Panc1 (cell line): ENCODE results near the gene CCDC157. TPM values are rescaled to one million over a fixed set of nuclear protein-coding genes. Genes with fewer than 3 reads are reported as not detected.

ENCODE experiments used
- ATAC-seq: fragments of 200-7000 bp; cut with Tn5 transposase; 2 replicates; pipeline ENCODE4 v1.9.1; 2020; ENCODE audit warnings: mild to moderate bottlenecking, moderate library complexity
- BruUV-seq: library from RNA; stranded (reverse); fragments of 400-500 nt; replicated peaks from 2 replicates; lab custom pipeline; 2021; lab: Mats Ljungman, UMichigan
- CTCF ChIA-PET: fragments of 300-600 bp; sonication (Branson Sonifier 250); formaldehyde crosslinking; loops from one replicate; lab custom pipeline; 2022; ENCODE audit warnings: antibody characterized with exemption; lab: Charles Lee
- POLR2A ChIA-PET: fragments of 300-600 bp; sonication (Branson Sonifier 250); formaldehyde crosslinking; loops from one replicate; lab custom pipeline; 2022; ENCODE audit warnings: antibody characterized with exemption; lab: Charles Lee
- DNase-seq: peaks from one replicate; pipeline ENCODE4 v3.0.0-alpha.2; 2010; ENCODE audit warnings: low read depth, low spot score
- H3K27ac ChIP-seq: 2 replicates; pipeline ENCODE4 v1.5.1; 2011; ENCODE audit warnings: mild to moderate bottlenecking, low read length, inconsistent platforms
- H3K27me3 ChIP-seq: fragments of 200-500 bp; sonication (Bioruptor generic); 2 replicates; pipeline ENCODE4 v1.6.0; 2014; ENCODE audit warnings: low read length, inconsistent platforms; ENCODE audit not compliant: control insufficient read depth, insufficient read depth
- H3K36me3 ChIP-seq: fragments of 200-500 bp; sonication (Bioruptor generic); 2 replicates; pipeline ENCODE4 v1.5.1; 2014; ENCODE audit warnings: inconsistent platforms, mild to moderate bottlenecking, low read length, moderate library complexity; ENCODE audit not compliant: control insufficient read depth, insufficient read depth
- H3K4me1 ChIP-seq: 2 replicates; pipeline ENCODE4 v1.5.1; 2011; ENCODE audit warnings: inconsistent platforms, mild to moderate bottlenecking, low read length, moderate library complexity; ENCODE audit not compliant: control insufficient read depth, insufficient read depth
- H3K4me3 ChIP-seq, 2 experiments: 2 replicates each; pipeline ENCODE4 v1.5.1; 2011 to 2012; ENCODE audit warnings: low read depth in 2 of 2, low read length in 2 of 2, mild to moderate bottlenecking in 2 of 2, inconsistent platforms in 1 of 2, moderate library complexity in 1 of 2
- H3K9me3 ChIP-seq: fragments of 200-500 bp; sonication (Bioruptor generic); 2 replicates; pipeline ENCODE4 v1.5.1; 2014; ENCODE audit warnings: low read depth, mild to moderate bottlenecking, inconsistent platforms, low read length, moderate library complexity; ENCODE audit not compliant: control insufficient read depth, insufficient read depth
- POLR2AphosphoS5 ChIP-seq: IDR thresholded peaks from 2 replicates; pipeline ENCODE4 v1.6.1; 2012; ENCODE audit warnings: mild to moderate bottlenecking, low read depth, low read length, moderate library complexity
- REST ChIP-seq, 2 experiments: IDR thresholded peaks; 2 replicates each; pipeline ENCODE4 v1.6.1; 2011 to 2012; ENCODE audit warnings: low read depth in 2 of 2, control low read depth in 1 of 2, low read length in 1 of 2, mild to moderate bottlenecking in 1 of 2, moderate library complexity in 1 of 2; ENCODE audit not compliant: insufficient read depth in 1 of 2
- SIN3A ChIP-seq: IDR thresholded peaks from 2 replicates; pipeline ENCODE4 v1.6.1; 2012; ENCODE audit warnings: low read depth, mild to moderate bottlenecking, low read length, moderate library complexity, borderline replicate concordance; ENCODE audit not compliant: insufficient read depth
- TCF7L2 ChIP-seq: IDR thresholded peaks from 2 replicates; pipeline ENCODE4 v1.6.1; 2011; ENCODE audit warnings: mild to moderate bottlenecking, low read depth, low read length, inconsistent platforms
- in situ Hi-C: cut with HindIII; loops from 2 replicates; pipeline ENCODE4 v1.10.0; 2016; ENCODE audit warnings: low sequenced_read_pairs, low pct_unique_long_range_greater_than_20kb
- intact Hi-C: fragments of 100-400 bp; cut with micrococcal nuclease; formaldehyde crosslinking; loops from one replicate; pipeline ENCODE4 v1.10.0; 2022; ENCODE audit not compliant: unreplicated experiment
- total RNA-seq: library from RNA; stranded (reverse); gene quantifications from one replicate; pipeline ENCODE4 v1.2.1, GENCODE V29; 2021; ENCODE audit not compliant: unreplicated experiment
- TF ChIP-seq, protein P1 (sequence below): fragments of 450-650 bp; IDR thresholded peaks from 2 replicates; pipeline ENCODE4 v1.5.1; 2017; ENCODE audit warnings: mild to moderate bottlenecking

CCDC157 gene
- total RNA-seq, 1 experiment from 2014 or later, result 2.1 TPM

DNA sequence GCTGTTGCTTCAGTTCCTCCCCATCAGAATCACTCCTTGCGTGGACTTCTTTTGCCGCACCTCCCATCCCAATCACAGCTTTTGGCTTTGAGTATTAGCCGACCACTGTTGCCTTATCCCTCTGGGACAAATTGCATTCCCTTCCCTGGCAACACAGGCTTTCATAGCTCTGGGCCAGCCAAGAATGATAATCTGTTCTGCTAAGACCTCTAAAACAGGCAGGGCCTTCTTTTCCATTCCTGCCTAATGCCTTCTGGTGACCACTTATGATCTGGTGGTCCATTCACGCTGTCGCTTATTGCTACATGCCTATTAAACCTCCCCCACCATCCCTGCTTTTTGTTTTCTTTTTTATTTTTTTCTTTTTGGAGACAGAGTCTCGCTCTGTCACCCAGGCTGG lies 49.6 kb downstream of the CCDC157 start:
- no peak for TF ChIP-seq TCF7L2
- no peak for TF ChIP-seq POLR2AphosphoS5
- TF ChIP-seq, protein P1, sequence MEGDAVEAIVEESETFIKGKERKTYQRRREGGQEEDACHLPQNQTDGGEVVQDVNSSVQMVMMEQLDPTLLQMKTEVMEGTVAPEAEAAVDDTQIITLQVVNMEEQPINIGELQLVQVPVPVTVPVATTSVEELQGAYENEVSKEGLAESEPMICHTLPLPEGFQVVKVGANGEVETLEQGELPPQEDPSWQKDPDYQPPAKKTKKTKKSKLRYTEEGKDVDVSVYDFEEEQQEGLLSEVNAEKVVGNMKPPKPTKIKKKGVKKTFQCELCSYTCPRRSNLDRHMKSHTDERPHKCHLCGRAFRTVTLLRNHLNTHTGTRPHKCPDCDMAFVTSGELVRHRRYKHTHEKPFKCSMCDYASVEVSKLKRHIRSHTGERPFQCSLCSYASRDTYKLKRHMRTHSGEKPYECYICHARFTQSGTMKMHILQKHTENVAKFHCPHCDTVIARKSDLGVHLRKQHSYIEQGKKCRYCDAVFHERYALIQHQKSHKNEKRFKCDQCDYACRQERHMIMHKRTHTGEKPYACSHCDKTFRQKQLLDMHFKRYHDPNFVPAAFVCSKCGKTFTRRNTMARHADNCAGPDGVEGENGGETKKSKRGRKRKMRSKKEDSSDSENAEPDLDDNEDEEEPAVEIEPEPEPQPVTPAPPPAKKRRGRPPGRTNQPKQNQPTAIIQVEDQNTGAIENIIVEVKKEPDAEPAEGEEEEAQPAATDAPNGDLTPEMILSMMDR, result no peak
- H3K9me3 ChIP-seq, result no peaks in the 10 kb centered on the region
- H3K27me3 ChIP-seq, result no peaks in the 10 kb centered on the region
- in situ Hi-C loops, result no loop called here
- no TSS peak for BruUV-seq
- DNase-seq (no peak), ATAC-seq (no peak)
- H3K27ac ChIP-seq, result no peak overlapping the region
- intact Hi-C loops, result no loop called here
- ChIA-PET POLR2A (no interaction called here), CTCF (no interaction called here)
- H3K4me3 ChIP-seq, result no peak overlapping the region
- H3K36me3 ChIP-seq, result no peaks in the 10 kb centered on the region
- H3K4me1 ChIP-seq, result 0 out of 2 replicates have a peak, but pooled peaks cover 3% of the 10 kb centered on the region

DNA sequence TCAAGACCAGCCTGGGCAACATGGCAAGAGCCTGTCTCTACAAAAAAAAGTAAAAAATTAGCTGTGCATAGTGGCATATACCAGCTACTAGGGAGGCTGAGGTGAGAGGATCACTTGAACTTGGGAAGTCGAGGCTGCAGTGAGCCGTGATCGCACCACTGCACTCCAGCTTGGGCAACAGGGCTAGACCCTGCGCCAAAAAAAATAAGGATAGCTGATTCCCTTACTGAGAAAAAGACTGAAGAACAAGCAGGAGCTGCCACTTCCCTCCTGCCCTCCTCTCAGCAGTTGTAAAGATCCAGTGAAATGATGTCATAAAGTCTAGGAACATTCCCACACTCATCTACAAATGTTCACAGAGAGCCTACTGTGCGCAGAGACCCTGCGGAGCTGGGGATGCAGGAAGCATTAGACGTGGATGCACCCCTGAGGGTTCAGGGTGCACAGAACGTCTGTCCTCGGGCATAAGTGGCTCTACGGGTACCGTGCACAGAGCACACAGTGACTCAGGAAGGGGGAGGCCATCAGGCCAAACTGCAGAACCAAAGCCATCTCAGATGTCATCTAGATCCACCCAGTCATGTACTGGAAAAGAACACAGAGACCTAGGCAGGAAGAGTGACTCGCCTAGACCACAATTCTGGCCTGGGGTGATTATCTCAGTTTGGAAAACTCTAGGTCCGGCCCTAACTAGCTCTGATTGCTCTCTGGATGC lies 51.7 kb downstream of the CCDC157 start:
- H3K4me3 ChIP-seq, result no peak overlapping the region
- no peak overlapping the region for H3K27ac ChIP-seq
- intact Hi-C loops, result no loop called here
- in situ Hi-C loops, result no loop called here
- H3K4me1 ChIP-seq, result no peaks in the 10 kb centered on the region
- H3K36me3 ChIP-seq, result no peaks in the 10 kb centered on the region
- H3K27me3 ChIP-seq, result no peaks in the 10 kb centered on the region
- BruUV-seq, result no TSS peak
- no peak for TF ChIP-seq SIN3A
- TF ChIP-seq, protein P1, result no peak
- TF ChIP-seq TCF7L2, result no peak
- no peak for TF ChIP-seq REST (IDR thresholded peaks at IDR 0.05; ENCODE audit: insufficient read depth in 1 of 2, low read depth in 2 of 2, low read length in 1 of 2)
- no peak for TF ChIP-seq POLR2AphosphoS5
- ATAC-seq, result peak; percentile 73
- ChIA-PET CTCF (no interaction called here), POLR2A (interaction anchor here (0.6 kb wide), 1 partner anchor 11 kb away, joined by 3 read pairs; no protein-coding TSS in a partner anchor)
- H3K9me3 ChIP-seq, result no peaks in the 10 kb centered on the region
- no peak for DNase-seq
